HUES6 (cell line): ENCODE results near the gene HDAC6.

Source experiments
- H3K27ac ChIP-seq: 2 replicates; pipeline ENCODE4 v1.7.0; 2013; ENCODE audit warnings: low read depth, mild to moderate bottlenecking, low read length, inconsistent platforms
- H3K27me3 ChIP-seq: 2 replicates; pipeline ENCODE4 v1.6.1; 2013; ENCODE audit warnings: low read length; ENCODE audit not compliant: control insufficient read depth, insufficient read depth
- H3K36me3 ChIP-seq: 2 replicates; pipeline ENCODE4 v1.6.1; 2013; ENCODE audit warnings: low read length; ENCODE audit not compliant: control insufficient read depth, insufficient read depth
- H3K4me1 ChIP-seq: 2 replicates; pipeline ENCODE4 v1.6.1; 2013; ENCODE audit warnings: low read length; ENCODE audit not compliant: control insufficient read depth, insufficient read depth
- H3K4me3 ChIP-seq: 2 replicates; pipeline ENCODE4 v1.5.1; 2013; ENCODE audit warnings: low read depth, low read length
- H3K9ac ChIP-seq: one replicate; pipeline ENCODE4 v1.6.1; 2013; ENCODE audit warnings: mild to moderate bottlenecking, low read length
- H3K9me3 ChIP-seq: 2 replicates; pipeline ENCODE4 v1.6.1; 2013; ENCODE audit warnings: low read depth, low read length; ENCODE audit not compliant: control insufficient read depth, insufficient read depth

Gene HDAC6

GRCh38 chrX:48801280-48802088 lies at the start of gene HDAC6:
HDAC6 (plus strand) TSS chrX:48802067; CDS start chrX:48802693, 626 bp downstream.
- Histone ChIP-seq H3K27me3 (no peaks in the 10 kb centered on the region), H3K9ac (peak within 1 kb of the TSS; percentile 98), H3K27ac (peak within 1 kb of the TSS; percentile 98), H3K36me3 (peaks cover 22% of the 10 kb centered on the region), H3K9me3 (peaks cover 13% of the 10 kb centered on the region; the same call in 1 of the 2 replicates), H3K4me1 (no peaks in the 10 kb centered on the region; the same call in 1 of the 2 replicates), H3K4me3 (peak within 1 kb of the TSS; percentile 89)

DNA sequence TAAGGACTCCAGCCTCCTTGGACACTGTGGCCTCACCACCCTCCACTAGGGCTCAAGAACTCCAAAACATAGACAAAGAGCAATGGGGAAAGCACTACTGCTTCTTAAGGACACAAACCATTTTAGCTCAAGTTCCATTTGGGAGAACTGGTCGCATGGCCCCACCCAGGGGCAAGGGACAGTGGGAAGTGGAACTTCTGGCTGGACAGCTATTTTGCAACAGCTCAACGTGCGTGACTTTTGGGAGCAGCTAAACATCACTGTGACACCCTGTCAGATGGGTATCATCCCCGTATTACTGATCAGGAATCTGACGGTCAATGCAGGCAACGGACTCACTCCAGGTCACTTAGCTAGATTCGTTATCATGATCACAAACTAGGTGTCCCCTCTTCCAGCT lies 49.4 kb upstream of the HDAC6 start:
- Histone ChIP-seq H3K27me3 (no peaks in the 10 kb centered on the region), H3K9me3 (peaks cover 15% of the 10 kb centered on the region; the same call in 1 of the 2 replicates), H3K27ac (no peak overlapping the region), H3K36me3 (no peaks in the 10 kb centered on the region), H3K4me3 (no peak overlapping the region), H3K4me1 (no peaks in the 10 kb centered on the region), H3K9ac (no peak overlapping the region)

DNA sequence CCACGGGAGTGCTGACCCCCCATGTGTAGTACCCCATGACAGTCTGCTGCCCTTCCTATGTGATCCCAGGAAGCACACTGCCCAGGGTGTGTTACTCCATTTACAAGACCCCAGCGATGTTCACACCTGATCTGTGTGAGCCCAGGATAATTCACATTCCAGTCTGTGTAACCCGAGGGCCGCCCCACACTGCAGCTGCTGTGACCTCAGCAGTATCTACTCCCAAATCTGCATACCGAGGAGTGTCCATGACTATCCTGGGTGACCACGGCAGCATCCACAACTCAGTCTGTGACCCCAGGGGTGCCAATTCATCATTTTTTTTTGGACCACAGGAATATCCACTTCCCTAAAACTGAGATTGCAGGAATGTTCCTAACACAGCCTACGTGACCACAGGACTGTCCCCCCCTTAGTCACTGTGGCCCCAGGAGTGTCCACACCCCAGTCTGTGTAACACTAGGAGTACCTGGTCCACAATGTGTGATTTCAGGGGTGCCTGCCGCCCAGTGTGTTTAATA lies 48.1 kb upstream of the HDAC6 start:
- H3K27me3 ChIP-seq, result no peaks in the 10 kb centered on the region
- no peak overlapping the region for H3K27ac ChIP-seq
- H3K4me1 ChIP-seq, result no peaks in the 10 kb centered on the region
- H3K4me3 ChIP-seq, result no peak overlapping the region
- no peak overlapping the region for H3K9ac ChIP-seq
- peaks cover 15% of the 10 kb centered on the region; the same call in 1 of the 2 replicates for H3K9me3 ChIP-seq
- no peaks in the 10 kb centered on the region for H3K36me3 ChIP-seq

GRCh38 chrX:48754238-48754637 lies 47.6 kb upstream of the HDAC6 start:
- Histone ChIP-seq H3K27ac (no peak overlapping the region), H3K4me3 (no peak overlapping the region)

GRCh38 chrX:48761674-48762471 lies 40.0 kb upstream of the HDAC6 start, which contains the start of gene GLOD5:
GLOD5 (plus strand) TSS chrX:48761747; CDS start chrX:48761791, 44 bp downstream.
- no peak within 1 kb of the TSS for H3K9ac ChIP-seq
- no peaks in the 10 kb centered on the region for H3K27me3 ChIP-seq
- peaks cover 6% of the 10 kb centered on the region; the same call in 1 of the 2 replicates for H3K4me1 ChIP-seq
- peaks cover 5% of the 10 kb centered on the region; the same call in 1 of the 2 replicates for H3K9me3 ChIP-seq
- no peaks in the 10 kb centered on the region for H3K36me3 ChIP-seq
- H3K4me3 ChIP-seq, result no peak within 1 kb of the TSS
- H3K27ac ChIP-seq, result no peak within 1 kb of the TSS

More at GRCh38 chrX:48754238-48754637, 47.6 kb upstream of the HDAC6 start:
- H3K36me3 ChIP-seq, result no peaks in the 10 kb centered on the region
- peaks cover 15% of the 10 kb centered on the region; the same call in 1 of the 2 replicates for H3K9me3 ChIP-seq
- H3K27me3 ChIP-seq, result no peaks in the 10 kb centered on the region
- no peak overlapping the region for H3K9ac ChIP-seq
- no peaks in the 10 kb centered on the region for H3K4me1 ChIP-seq

- no peaks in the 10 kb centered on the region for H3K27me3 ChIP-seq
- H3K27ac ChIP-seq, result no peak overlapping the region
- peaks cover 8% of the 10 kb centered on the region; the same call in 1 of the 2 replicates for H3K9me3 ChIP-seq
- no peaks in the 10 kb centered on the region for H3K4me1 ChIP-seq
- H3K4me3 ChIP-seq, result no peak overlapping the region
- no peak overlapping the region for H3K9ac ChIP-seq
- no peaks in the 10 kb centered on the region for H3K36me3 ChIP-seq
Observed at GRCh38 chrX:48769230-48769629, 32.6 kb upstream of the HDAC6 start.

- Histone ChIP-seq H3K9ac (no peak overlapping the region), H3K4me1 (no peaks in the 10 kb centered on the region), H3K27me3 (no peaks in the 10 kb centered on the region), H3K9me3 (peaks cover 8% of the 10 kb centered on the region; the same call in 1 of the 2 replicates), H3K36me3 (no peaks in the 10 kb centered on the region), H3K4me3 (no peak overlapping the region), H3K27ac (no peak overlapping the region)
Observed at GRCh38 chrX:48770296-48770695, 31.6 kb upstream of the HDAC6 start.

DNA sequence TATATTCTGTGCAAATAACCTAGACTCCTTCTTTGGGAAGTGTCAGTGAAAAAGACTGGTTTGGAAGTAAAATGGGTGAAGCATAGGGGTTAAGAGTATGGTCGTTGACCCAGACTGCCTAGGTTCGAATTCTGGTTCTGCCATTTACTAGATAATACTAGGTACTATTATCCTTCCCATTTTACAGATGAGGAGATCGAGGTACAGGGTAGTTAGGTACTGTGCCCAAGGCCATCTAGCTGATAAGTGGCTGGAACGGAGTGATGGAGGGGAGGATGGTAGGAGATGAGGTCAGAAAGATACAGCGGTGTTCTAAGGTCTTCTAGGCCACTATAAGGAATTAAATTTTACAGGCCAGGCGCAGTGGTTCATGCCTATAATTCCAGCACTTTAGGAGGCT lies 29.3 kb upstream of the HDAC6 start:
- no peak overlapping the region for H3K9ac ChIP-seq
- no peaks in the 10 kb centered on the region for H3K27me3 ChIP-seq
- no peaks in the 10 kb centered on the region for H3K4me1 ChIP-seq
- no peaks in the 10 kb centered on the region for H3K36me3 ChIP-seq
- H3K4me3 ChIP-seq, result no peak overlapping the region
- H3K27ac ChIP-seq, result no peak overlapping the region
- H3K9me3 ChIP-seq, result peaks cover 12% of the 10 kb centered on the region; the same call in 1 of the 2 replicates

- Histone ChIP-seq H3K36me3 (no peaks in the 10 kb centered on the region), H3K9me3 (peaks cover 9% of the 10 kb centered on the region; the same call in 1 of the 2 replicates), H3K4me3 (no peak overlapping the region), H3K4me1 (no peaks in the 10 kb centered on the region), H3K27me3 (no peaks in the 10 kb centered on the region), H3K9ac (no peak overlapping the region), H3K27ac (no peak overlapping the region)
Observed at GRCh38 chrX:48776818-48777439, 24.9 kb upstream of the HDAC6 start.

- Histone ChIP-seq H3K27me3 (no peaks in the 10 kb centered on the region), H3K9me3 (peaks cover 4% of the 10 kb centered on the region; the same call in 1 of the 2 replicates), H3K4me3 (no peak overlapping the region), H3K9ac (no peak overlapping the region), H3K4me1 (no peaks in the 10 kb centered on the region), H3K27ac (no peak overlapping the region), H3K36me3 (no peaks in the 10 kb centered on the region)
Observed at GRCh38 chrX:48779399-48779798, 22.5 kb upstream of the HDAC6 start.
